PC-3 (cell line): Measurements from ENCODE around the gene ADCK2. TPM values are rescaled to one million over a fixed set of nuclear protein-coding genes. Genes with fewer than 3 reads are reported as not detected.

Source experiments
- ATAC-seq: fragments of 200-7000 bp; cut with Tn5 transposase; 2 replicates; pipeline ENCODE4 v1.9.1; 2020; ENCODE audit warnings: mild to moderate bottlenecking, moderate library complexity
- BruUV-seq: library from RNA; stranded (reverse); fragments of 400-500 nt; replicated peaks from 2 replicates; lab custom pipeline; 2021; lab: Mats Ljungman, UMichigan
- CTCF ChIA-PET: fragments of 300-600 bp; sonication (Branson Sonifier 250); formaldehyde crosslinking; loops from one replicate; lab custom pipeline; 2022; ENCODE audit warnings: antibody characterized with exemption; lab: Charles Lee
- POLR2A ChIA-PET: fragments of 300-600 bp; sonication (Branson Sonifier 250); formaldehyde crosslinking; loops from one replicate; lab custom pipeline; 2022; ENCODE audit warnings: antibody characterized with exemption; ENCODE audit not compliant: unreplicated experiment; lab: Charles Lee
- DNase-seq: peaks from one replicate; pipeline ENCODE4 v3.0.0-alpha.2; 2015
- H2AFZ ChIP-seq: fragments of 300-600 bp; sonication (generic); 2 replicates; pipeline ENCODE4 v1.6.0; 2016; ENCODE audit warnings: antibody characterized with exemption, low read length
- H3F3A ChIP-seq: fragments of 300-600 bp; sonication (generic); one replicate; pipeline ENCODE4 v1.6.0; 2017; ENCODE audit warnings: antibody characterized with exemption, low read length, control low read depth, mild to moderate bottlenecking; ENCODE audit not compliant: unreplicated experiment
- H3K27ac ChIP-seq: fragments of 300-600 bp; sonication (generic); 2 replicates; pipeline ENCODE4 v1.5.1; 2016; ENCODE audit warnings: mild to moderate bottlenecking, low read length
- H3K27me3 ChIP-seq: fragments of 300-600 bp; sonication (generic); 2 replicates; pipeline ENCODE4 v1.6.1; 2016; ENCODE audit warnings: low read length, mixed read lengths
- H3K36me3 ChIP-seq: fragments of 300-600 bp; sonication (generic); 2 replicates; pipeline ENCODE4 v1.6.1; 2016; ENCODE audit warnings: low read depth, mixed run types, low read length, mixed read lengths
- H3K4me1 ChIP-seq: fragments of 300-600 bp; sonication (generic); 2 replicates; pipeline ENCODE4 v1.5.1; 2016; ENCODE audit warnings: low read length; ENCODE audit not compliant: insufficient read depth
- H3K4me2 ChIP-seq: fragments of 300-600 bp; sonication (generic); 2 replicates; pipeline ENCODE4 v1.6.0; 2016; ENCODE audit warnings: low read length
- H3K4me3 ChIP-seq: fragments of 300-600 bp; sonication (generic); 2 replicates; pipeline ENCODE4 v1.5.1; 2016; ENCODE audit warnings: mild to moderate bottlenecking, low read length, mixed read lengths
- H3K79me2 ChIP-seq: fragments of 300-600 bp; sonication (generic); 2 replicates; pipeline ENCODE4 v1.6.1; 2017; ENCODE audit warnings: low read length, mixed read lengths
- H3K9ac ChIP-seq: fragments of 300-600 bp; sonication (generic); 2 replicates; pipeline ENCODE4 v1.6.0; 2016; ENCODE audit warnings: mild to moderate bottlenecking, low read length
- H3K9me2 ChIP-seq: fragments of 300-600 bp; sonication (generic); replicated peaks from 2 replicates; pipeline ENCODE4 v1.6.1; 2016; ENCODE audit warnings: mixed run types, low read length, mixed read lengths
- H3K9me3 ChIP-seq: fragments of 300-600 bp; sonication (generic); 2 replicates; pipeline ENCODE4 v1.6.1; 2016; ENCODE audit warnings: low read length, mixed read lengths
- H4K20me1 ChIP-seq: fragments of 300-600 bp; sonication (generic); 2 replicates; pipeline ENCODE4 v1.6.1; 2016; ENCODE audit warnings: low read length, mixed read lengths
- CTCF ChIP-seq: fragments of 300-600 bp; sonication (generic); conservative IDR thresholded peaks from 2 replicates; pipeline ENCODE4 v1.5.1; 2017; ENCODE audit warnings: antibody characterized with exemption, low read depth, mild to moderate bottlenecking, low read length
- EZH2 ChIP-seq: fragments of 300-600 bp; sonication (generic); IDR thresholded peaks from one replicate; pipeline ENCODE4 v1.6.1; 2017; ENCODE audit warnings: antibody characterized with exemption, mild to moderate bottlenecking, low read length; ENCODE audit not compliant: unreplicated experiment
- EZH2phosphoT487 ChIP-seq: fragments of 300-600 bp; sonication (generic); IDR thresholded peaks from 2 replicates; pipeline ENCODE4 v1.6.1; 2018; ENCODE audit warnings: mild to moderate bottlenecking, antibody characterized with exemption, low read length, borderline replicate concordance
- intact Hi-C: fragments of 100-400 bp; cut with micrococcal nuclease; formaldehyde crosslinking; loops from 2 replicates; pipeline ENCODE4 v1.9.0; 2023
- total RNA-seq: library from RNA; depleted of rRNA; stranded (reverse); fragments of >200 nt; gene quantifications from 2 replicates; pipeline ENCODE4 v1.2.3, GENCODE V29; 2014

ADCK2 gene
- total RNA-seq, 1 experiment from 2014 or later, result 29.4 TPM

- no TSS peak for BruUV-seq
- no peak overlapping the region for H3K9ac ChIP-seq
- no peak overlapping the region for H3K4me2 ChIP-seq
- H3K4me3 ChIP-seq, result no peak overlapping the region
- no peaks in the 10 kb centered on the region for H4K20me1 ChIP-seq
- H3F3A ChIP-seq, result no peaks in the 10 kb centered on the region
- H3K79me2 ChIP-seq, result peaks cover 30% of the 10 kb centered on the region
- no peak overlapping the region for H2AFZ ChIP-seq
- ATAC-seq (no peak), DNase-seq (no peak)
- ChIA-PET POLR2A (no interaction called here), CTCF (no interaction called here)
- no peaks in the 10 kb centered on the region for H3K36me3 ChIP-seq
- no peaks in the 10 kb centered on the region for H3K9me3 ChIP-seq
- intact Hi-C loops, result no loop called here
- H3K4me1 ChIP-seq, result peaks cover 10% of the 10 kb centered on the region; the same call in 1 of the 2 replicates
- no peaks in the 10 kb centered on the region for H3K27me3 ChIP-seq
- TF ChIP-seq CTCF, result no peak
- TF ChIP-seq EZH2phosphoT487, result no peak
- TF ChIP-seq EZH2, result no peak
- no peak overlapping the region for H3K27ac ChIP-seq
- no peaks in the 10 kb centered on the region for H3K9me2 ChIP-seq
Measured at GRCh38 chr7:140635816-140636215, 36.9 kb upstream of the ADCK2 start.

DNA sequence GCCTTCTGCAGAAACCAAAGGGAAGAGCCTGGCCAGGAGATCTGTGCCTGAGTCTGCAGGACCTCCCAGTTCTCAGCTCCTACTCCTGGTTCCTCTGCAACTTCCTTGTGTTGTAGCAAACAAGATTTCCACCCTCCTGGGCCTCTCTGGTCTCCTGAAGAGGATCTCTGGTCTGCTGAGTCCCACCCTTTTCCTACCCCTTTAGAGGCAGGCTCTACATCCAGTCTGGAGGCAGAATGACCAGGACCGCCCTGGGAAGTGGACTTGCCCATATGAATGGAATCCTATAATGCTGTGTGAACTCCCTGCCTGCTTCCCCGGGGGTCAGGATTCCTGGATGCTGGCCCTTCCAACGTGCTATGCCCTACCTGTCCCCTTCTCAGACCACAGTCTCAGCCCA is 35.3 kb upstream of the ADCK2 start:
- POLR2A ChIA-PET, result no interaction called here
- no TSS peak for BruUV-seq
- no peak overlapping the region for H3K4me3 ChIP-seq
- intact Hi-C loops, result no loop called here
- no peaks in the 10 kb centered on the region for H3F3A ChIP-seq
- no peaks in the 10 kb centered on the region for H4K20me1 ChIP-seq
- no peak for ATAC-seq
- peaks cover 30% of the 10 kb centered on the region for H3K79me2 ChIP-seq
- TF ChIP-seq CTCF (no peak), EZH2 (no peak)
- peaks cover 15% of the 10 kb centered on the region; the same call in 1 of the 2 replicates for H3K4me1 ChIP-seq
- H2AFZ ChIP-seq, result no peak overlapping the region
- H3K27ac ChIP-seq, result no peak overlapping the region
- H3K9ac ChIP-seq, result no peak overlapping the region
- CTCF ChIA-PET, result no interaction called here
- no peak for DNase-seq
- H3K36me3 ChIP-seq, result no peaks in the 10 kb centered on the region
- no peaks in the 10 kb centered on the region for H3K9me3 ChIP-seq
- no peaks in the 10 kb centered on the region for H3K27me3 ChIP-seq
- H3K9me2 ChIP-seq, result no peaks in the 10 kb centered on the region
- no peak overlapping the region for H3K4me2 ChIP-seq

DNA sequence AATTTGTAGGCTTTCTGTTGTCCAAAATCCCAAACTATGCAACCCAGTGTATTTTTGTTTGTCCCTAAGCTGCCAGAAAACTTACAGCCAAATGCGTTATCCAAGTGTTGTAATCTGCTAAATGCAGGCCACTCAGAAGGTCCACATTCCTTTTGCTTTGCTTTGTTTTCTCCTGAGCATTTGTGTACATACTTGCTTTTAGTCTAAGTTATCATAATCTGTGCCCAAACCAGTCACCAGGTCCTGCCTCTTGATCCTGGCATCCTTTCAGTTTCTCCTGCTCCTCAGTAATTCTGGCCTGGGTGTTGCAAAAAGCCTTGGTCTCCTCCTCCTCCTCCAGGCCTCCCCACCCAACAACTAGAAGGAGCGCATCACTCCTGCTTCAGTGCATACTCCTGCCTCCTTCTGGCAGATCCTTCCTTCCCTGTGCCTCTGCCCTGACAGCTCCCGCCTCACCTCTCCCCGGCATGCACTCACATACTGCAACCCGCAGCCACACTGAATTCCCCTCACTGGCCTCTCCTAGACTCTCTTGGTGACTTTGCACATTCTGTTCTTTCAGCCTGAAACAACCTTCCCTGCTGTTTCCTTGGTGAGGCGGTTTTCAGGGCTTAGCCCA is 34.5 kb upstream of the ADCK2 start:
- no peak overlapping the region for H3K27ac ChIP-seq
- H4K20me1 ChIP-seq, result no peaks in the 10 kb centered on the region
- ATAC-seq, result no peak; the same call in 1 of the 2 replicates
- no TSS peak for BruUV-seq
- ChIA-PET CTCF (no interaction called here), POLR2A (no interaction called here)
- H3K9ac ChIP-seq, result no peak overlapping the region
- no peaks in the 10 kb centered on the region for H3K36me3 ChIP-seq
- H3K4me2 ChIP-seq, result peak overlapping the region; percentile 83; the same call in 1 of the 2 replicates
- no peaks in the 10 kb centered on the region for H3K9me2 ChIP-seq
- no peak for TF ChIP-seq EZH2
- TF ChIP-seq EZH2phosphoT487, result no peak
- peak; percentile 41; the same call in 1 of the 2 replicates for TF ChIP-seq CTCF
- H3K27me3 ChIP-seq, result no peaks in the 10 kb centered on the region
- H2AFZ ChIP-seq, result no peak overlapping the region
- intact Hi-C loops, result no loop called here
- peaks cover 15% of the 10 kb centered on the region; the same call in 1 of the 2 replicates for H3K4me1 ChIP-seq
- H3K4me3 ChIP-seq, result no peak overlapping the region
- H3K79me2 ChIP-seq, result peaks cover 30% of the 10 kb centered on the region
- no peaks in the 10 kb centered on the region for H3F3A ChIP-seq
- DNase-seq, result peak; percentile 46
- H3K9me3 ChIP-seq, result no peaks in the 10 kb centered on the region
